WTC11 (cell line): ENCODE results near the gene ZNF322. TPM values are rescaled to one million over a fixed set of nuclear protein-coding genes. Genes with fewer than 3 reads are reported as not detected.
A peak's percentile ranks its signal among the peaks of the same experiment; 100 is the strongest.

ENCODE experiments used
- ATAC-seq: fragments of 200-7000 bp; cut with Tn5 transposase; 2 replicates; pipeline ENCODE4 v1.10.0; 2021; ENCODE audit warnings: mild to moderate bottlenecking, moderate library complexity
- CTCF ChIA-PET: fragments of 300-600 bp; sonication (Branson Sonifier 250); formaldehyde crosslinking; loops from one replicate; lab custom pipeline; 2021; ENCODE audit warnings: antibody characterized with exemption; lab: Charles Lee
- POLR2A ChIA-PET: fragments of 350-600 bp; sonication (Branson Sonifier 250); formaldehyde crosslinking; loops from one replicate; lab custom pipeline; 2021; ENCODE audit warnings: antibody characterized with exemption; lab: Charles Lee
- DNase-seq: peaks from one replicate; pipeline ENCODE4 v3.0.0; 2021; ENCODE audit warnings: low spot score
- H3K27ac Mint-ChIP-seq: 2 replicates; pipeline ENCODE4 v1.8.0; 2021; ENCODE audit warnings: mixed read lengths
- H3K27me3 Mint-ChIP-seq: 2 replicates; pipeline ENCODE4 v1.8.0; 2021; ENCODE audit warnings: low read depth, mild to moderate bottlenecking, moderate library complexity, mixed read lengths
- H3K36me3 Mint-ChIP-seq: 2 replicates; pipeline ENCODE4 v1.8.0; 2021; ENCODE audit warnings: mixed read lengths
- H3K4me1 Mint-ChIP-seq: 2 replicates; pipeline ENCODE4 v1.8.0; 2022; ENCODE audit warnings: mixed read lengths
- H3K4me3 Mint-ChIP-seq: 2 replicates; pipeline ENCODE4 v1.8.0; 2021; ENCODE audit warnings: mild to moderate bottlenecking, moderate library complexity, mixed read lengths
- H3K9me3 Mint-ChIP-seq: 2 replicates; pipeline ENCODE4 v1.8.0; 2021; ENCODE audit warnings: mixed read lengths
- AFF4 ChIP-seq: sonication (generic); formaldehyde crosslinking; IDR thresholded peaks from 2 replicates; pipeline ENCODE4 v1.8.1; 2023; ENCODE audit warnings: mild to moderate bottlenecking, missing genetic modification reagents, borderline replicate concordance
- ATF1 ChIP-seq: sonication (generic); formaldehyde crosslinking; IDR thresholded peaks from 2 replicates; pipeline ENCODE4 v1.8.1; 2023; ENCODE audit warnings: mild to moderate bottlenecking, moderate library complexity, missing genetic modification reagents
- ATF3 ChIP-seq: sonication (generic); formaldehyde crosslinking; conservative IDR thresholded peaks from 2 replicates; pipeline ENCODE4 v1.8.1; 2022; ENCODE audit warnings: mild to moderate bottlenecking, missing genetic modification reagents
- CREB1 ChIP-seq: sonication (generic); formaldehyde crosslinking; IDR thresholded peaks from 2 replicates; pipeline ENCODE4 v1.8.0; 2023; ENCODE audit warnings: mild to moderate bottlenecking, missing genetic modification reagents
- CREM ChIP-seq: sonication (generic); formaldehyde crosslinking; IDR thresholded peaks from 2 replicates; pipeline ENCODE4 v1.8.1; 2022; ENCODE audit warnings: mild to moderate bottlenecking, missing genetic modification reagents, moderate library complexity
- ELF4 ChIP-seq: sonication (generic); formaldehyde crosslinking; IDR thresholded peaks from 2 replicates; pipeline ENCODE4 v1.8.1; 2022; ENCODE audit warnings: low read depth, mild to moderate bottlenecking, moderate library complexity, missing genetic modification reagents
- FOXK1 ChIP-seq: sonication (generic); formaldehyde crosslinking; IDR thresholded peaks from 2 replicates; pipeline ENCODE4 v1.8.0; 2022; ENCODE audit warnings: mild to moderate bottlenecking, moderate library complexity, missing genetic modification reagents
- GABPB1 ChIP-seq: sonication (generic); formaldehyde crosslinking; IDR thresholded peaks from 2 replicates; pipeline ENCODE4 v1.8.1; 2023; ENCODE audit warnings: mild to moderate bottlenecking, missing genetic modification reagents
- KAT7 ChIP-seq: sonication (generic); formaldehyde crosslinking; IDR thresholded peaks from 2 replicates; pipeline ENCODE4 v1.8.1; 2023; ENCODE audit warnings: missing genetic modification reagents, mild to moderate bottlenecking, borderline replicate concordance
- MYBL2 ChIP-seq: sonication (generic); formaldehyde crosslinking; IDR thresholded peaks from 2 replicates; pipeline ENCODE4 v1.8.1; 2023; ENCODE audit warnings: mild to moderate bottlenecking, moderate library complexity, missing genetic modification reagents
- NFATC4 ChIP-seq: fragments of 250-450 bp; sonication (Bioruptor Pico); IDR thresholded peaks from 2 replicates; pipeline ENCODE4 v1.9.0; 2021; ENCODE audit warnings: mild to moderate bottlenecking
- NR1H2 ChIP-seq: sonication (generic); formaldehyde crosslinking; IDR thresholded peaks from 2 replicates; pipeline ENCODE4 v1.9.0; 2021; ENCODE audit warnings: mild to moderate bottlenecking, moderate library complexity, missing genetic modification reagents
- RELA ChIP-seq: sonication (generic); formaldehyde crosslinking; IDR thresholded peaks from 2 replicates; pipeline ENCODE4 v1.8.1; 2022; ENCODE audit warnings: missing genetic modification reagents, mild to moderate bottlenecking, borderline replicate concordance
- RORB ChIP-seq: fragments of 250-450 bp; sonication (Bioruptor Pico); IDR thresholded peaks from 2 replicates; pipeline ENCODE4 v1.9.0; 2021; ENCODE audit warnings: mild to moderate bottlenecking
- STAT6 ChIP-seq: sonication (generic); formaldehyde crosslinking; conservative IDR thresholded peaks from 2 replicates; pipeline ENCODE4 v1.8.1; 2023; ENCODE audit warnings: mild to moderate bottlenecking, low read depth, missing genetic modification reagents, moderate library complexity
- TCF7 ChIP-seq: sonication (generic); formaldehyde crosslinking; IDR thresholded peaks from 2 replicates; pipeline ENCODE4 v1.8.0; 2022; ENCODE audit warnings: mild to moderate bottlenecking, low read depth, missing genetic modification reagents, moderate library complexity
- TEAD1 ChIP-seq: sonication (generic); formaldehyde crosslinking; IDR thresholded peaks from 2 replicates; pipeline ENCODE4 v1.8.0; 2022; ENCODE audit warnings: mild to moderate bottlenecking, missing genetic modification reagents
- TP53 ChIP-seq: sonication (generic); formaldehyde crosslinking; IDR thresholded peaks from 2 replicates; pipeline ENCODE4 v1.8.1; 2023; ENCODE audit warnings: mild to moderate bottlenecking, missing genetic modification reagents
- ZBTB21 ChIP-seq: sonication (generic); formaldehyde crosslinking; IDR thresholded peaks from 2 replicates; pipeline ENCODE4 v1.8.1; 2023; ENCODE audit warnings: mild to moderate bottlenecking, missing genetic modification reagents, borderline replicate concordance
- ZNF121 ChIP-seq: sonication (generic); formaldehyde crosslinking; IDR thresholded peaks from 2 replicates; pipeline ENCODE4 v1.8.0; 2023; ENCODE audit warnings: missing genetic modification reagents
- ZNF219 ChIP-seq: sonication (generic); formaldehyde crosslinking; IDR thresholded peaks from 2 replicates; pipeline ENCODE4 v1.8.0; 2023; ENCODE audit warnings: missing genetic modification reagents, mild to moderate bottlenecking, borderline replicate concordance
- total RNA-seq: library from RNA; stranded (reverse); gene quantifications from 3 replicates; pipeline ENCODE4 v1.2.3, GENCODE V29; 2021
- TF ChIP-seq, protein P1 (sequence below): fragments of 250-450 bp; sonication (Bioruptor Pico); IDR thresholded peaks from 2 replicates; pipeline ENCODE4 v1.9.0; 2021; ENCODE audit warnings: moderate library complexity, mild to moderate bottlenecking, inconsistent platforms, borderline replicate concordance
- TF ChIP-seq, protein P2 (sequence below): fragments of 250-450 bp; sonication (Bioruptor Pico); IDR thresholded peaks from 2 replicates; pipeline ENCODE4 v1.8.0; 2021; ENCODE audit warnings: mild to moderate bottlenecking
- TF ChIP-seq, protein P3 (sequence below): sonication (generic); formaldehyde crosslinking; IDR thresholded peaks from 2 replicates; pipeline ENCODE4 v1.8.0; 2022; ENCODE audit warnings: mild to moderate bottlenecking, missing genetic modification reagents
- TF ChIP-seq, protein P4 (sequence below): sonication (generic); formaldehyde crosslinking; IDR thresholded peaks from 2 replicates; pipeline ENCODE4 v1.8.1; 2022; ENCODE audit warnings: low read depth, mild to moderate bottlenecking, moderate library complexity, missing genetic modification reagents, borderline replicate concordance

The ZNF322 gene
- total RNA-seq, 1 experiment from 2014 or later: 42.9 TPM

DNA sequence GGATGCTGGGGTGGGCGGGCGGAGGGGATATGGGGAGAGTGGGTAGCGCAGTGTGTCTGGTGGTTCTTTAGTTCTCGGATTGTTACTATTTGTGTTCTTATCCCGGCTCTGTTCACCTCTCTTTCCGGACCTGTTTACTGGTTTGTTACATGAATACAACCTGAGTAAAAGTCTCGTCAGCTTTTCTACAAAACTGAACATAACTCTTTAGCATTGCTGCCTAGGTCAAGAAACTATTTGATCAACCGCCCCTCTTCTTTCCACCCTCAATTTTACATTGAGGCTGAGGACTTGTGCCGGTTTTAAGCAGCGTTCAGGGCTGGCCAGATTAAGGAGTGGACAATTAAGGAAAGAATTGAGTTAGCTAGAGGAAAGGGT, 62.2 kb downstream of the ZNF322 start:
- peaks cover 11% of the 10 kb centered on the region for H3K4me1 Mint-ChIP-seq
- H3K36me3 Mint-ChIP-seq: peaks cover 14% of the 10 kb centered on the region
- no peak for DNase-seq
- no peaks in the 10 kb centered on the region for H3K9me3 Mint-ChIP-seq
- no peak for TF ChIP-seq TP53
- TF ChIP-seq, protein P1, sequence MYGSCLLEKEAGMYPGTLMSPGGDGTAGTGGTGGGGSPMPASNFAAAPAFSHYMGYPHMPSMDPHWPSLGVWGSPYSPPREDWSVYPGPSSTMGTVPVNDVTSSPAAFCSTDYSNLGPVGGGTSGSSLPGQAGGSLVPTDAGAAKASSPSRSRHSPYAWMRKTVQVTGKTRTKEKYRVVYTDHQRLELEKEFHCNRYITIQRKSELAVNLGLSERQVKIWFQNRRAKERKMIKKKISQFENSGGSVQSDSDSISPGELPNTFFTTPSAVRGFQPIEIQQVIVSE (CRISPR knock-in tag): no peak
- TF ChIP-seq AFF4 (CRISPR knock-in tag): no peak
- TF ChIP-seq TCF7 (CRISPR knock-in tag): no peak
- TF ChIP-seq TEAD1 (CRISPR knock-in tag): no peak
- TF ChIP-seq NR1H2 (CRISPR knock-in tag): no peak
- TF ChIP-seq ELF4 (CRISPR knock-in tag): no peak
- TF ChIP-seq NFATC4 (CRISPR knock-in tag): no peak
- TF ChIP-seq KAT7 (CRISPR knock-in tag): no peak
- no peak for TF ChIP-seq ATF3 (CRISPR knock-in tag)
- TF ChIP-seq, protein P2, sequence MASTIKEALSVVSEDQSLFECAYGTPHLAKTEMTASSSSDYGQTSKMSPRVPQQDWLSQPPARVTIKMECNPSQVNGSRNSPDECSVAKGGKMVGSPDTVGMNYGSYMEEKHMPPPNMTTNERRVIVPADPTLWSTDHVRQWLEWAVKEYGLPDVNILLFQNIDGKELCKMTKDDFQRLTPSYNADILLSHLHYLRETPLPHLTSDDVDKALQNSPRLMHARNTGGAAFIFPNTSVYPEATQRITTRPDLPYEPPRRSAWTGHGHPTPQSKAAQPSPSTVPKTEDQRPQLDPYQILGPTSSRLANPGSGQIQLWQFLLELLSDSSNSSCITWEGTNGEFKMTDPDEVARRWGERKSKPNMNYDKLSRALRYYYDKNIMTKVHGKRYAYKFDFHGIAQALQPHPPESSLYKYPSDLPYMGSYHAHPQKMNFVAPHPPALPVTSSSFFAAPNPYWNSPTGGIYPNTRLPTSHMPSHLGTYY: no peak
- no peak for TF ChIP-seq CREB1 (CRISPR knock-in tag)
- no peak for TF ChIP-seq RORB (CRISPR knock-in tag)
- no peak for TF ChIP-seq RELA
- no peak for ATAC-seq
- H3K27ac Mint-ChIP-seq: no peak overlapping the region
- H3K27me3 Mint-ChIP-seq: peaks cover 3% of the 10 kb centered on the region; the same call in 1 of the 2 replicates
- no peak overlapping the region for H3K4me3 Mint-ChIP-seq
- ChIA-PET CTCF (no interaction called here), POLR2A (no interaction called here)

DNA sequence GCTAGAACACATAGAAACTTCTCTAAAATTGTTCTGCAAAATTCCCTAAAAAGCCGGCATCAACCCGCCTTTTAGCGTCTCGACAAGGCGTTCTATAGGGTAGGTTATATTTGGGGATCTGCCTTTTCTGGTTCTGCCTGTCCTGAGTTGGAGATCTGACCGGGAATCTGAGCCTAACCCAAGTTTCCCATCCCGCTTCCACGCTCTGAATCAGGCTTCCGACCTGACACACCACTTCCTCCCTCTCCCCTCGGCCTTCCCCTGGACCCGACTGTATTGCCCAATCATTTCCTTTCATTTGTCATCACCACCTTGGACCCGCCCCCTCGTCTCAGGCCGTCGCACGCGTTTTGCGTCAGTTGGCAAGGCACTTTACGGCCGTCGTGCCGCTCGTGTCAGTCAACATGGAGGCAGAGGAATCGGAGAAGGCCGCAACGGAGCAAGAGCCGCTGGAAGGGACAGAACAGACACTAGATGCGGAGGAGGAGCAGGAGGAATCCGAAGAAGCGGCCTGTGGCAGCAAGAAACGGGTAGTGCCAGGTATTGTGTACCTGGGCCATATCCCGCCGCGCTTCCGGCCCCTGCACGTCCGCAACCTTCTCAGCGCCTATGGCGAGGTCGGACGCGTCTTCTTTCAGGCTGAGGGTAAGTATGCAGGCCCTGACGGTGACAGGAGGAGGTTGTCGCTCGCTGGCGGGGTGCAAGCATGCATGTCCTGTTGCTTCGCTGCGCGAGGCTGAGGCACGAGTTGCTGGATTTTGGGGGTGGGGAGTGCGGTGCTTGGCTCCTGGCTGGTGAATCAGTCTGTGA, 62.8 kb downstream of the ZNF322 start, which contains the start of gene ABT1:
TSS of gene ABT1 (plus strand) at position 375 of the 810 bp plus-strand sequence. CDS start at position 405, 30 bp downstream.
- H3K27ac Mint-ChIP-seq: no peak within 1 kb of the TSS
- POLR2A ChIA-PET: interaction anchor here (1.3 kb wide), 1 partner anchor 536 kb away, joined by 4 read pairs; a partner anchor contains a TSS
- TF ChIP-seq STAT6 (CRISPR knock-in tag) (no peak), MYBL2 (0 out of 2 replicates have a peak, but pooled peaks have one; percentile 46), CREM (CRISPR knock-in tag) (peak; percentile 99), FOXK1 (peak; percentile 100), TCF7 (CRISPR knock-in tag) (no peak), ZBTB21 (no peak), GABPB1 (CRISPR knock-in tag) (peak; percentile 89), ATF1 (CRISPR knock-in tag) (peak; percentile 37; the same call in 1 of the 2 replicates), ZNF121 (CRISPR knock-in tag) (peak; percentile 100), ZNF219 (CRISPR knock-in tag) (no peak)
- TF ChIP-seq, protein P3, sequence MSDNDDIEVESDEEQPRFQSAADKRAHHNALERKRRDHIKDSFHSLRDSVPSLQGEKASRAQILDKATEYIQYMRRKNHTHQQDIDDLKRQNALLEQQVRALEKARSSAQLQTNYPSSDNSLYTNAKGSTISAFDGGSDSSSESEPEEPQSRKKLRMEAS (CRISPR knock-in tag): peak; percentile 89
- TF ChIP-seq, protein P4, sequence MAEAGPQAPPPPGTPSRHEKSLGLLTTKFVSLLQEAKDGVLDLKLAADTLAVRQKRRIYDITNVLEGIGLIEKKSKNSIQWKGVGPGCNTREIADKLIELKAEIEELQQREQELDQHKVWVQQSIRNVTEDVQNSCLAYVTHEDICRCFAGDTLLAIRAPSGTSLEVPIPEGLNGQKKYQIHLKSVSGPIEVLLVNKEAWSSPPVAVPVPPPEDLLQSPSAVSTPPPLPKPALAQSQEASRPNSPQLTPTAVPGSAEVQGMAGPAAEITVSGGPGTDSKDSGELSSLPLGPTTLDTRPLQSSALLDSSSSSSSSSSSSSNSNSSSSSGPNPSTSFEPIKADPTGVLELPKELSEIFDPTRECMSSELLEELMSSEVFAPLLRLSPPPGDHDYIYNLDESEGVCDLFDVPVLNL (CRISPR knock-in tag): no peak

More for the DNA sequence above, 62.8 kb downstream of the ZNF322 start, which contains the start of gene ABT1:
- peak; percentile 99 for DNase-seq
- Mint-ChIP-seq H3K4me3 (no peak within 1 kb of the TSS), H3K27me3 (peaks cover 9% of the 10 kb centered on the region; the same call in 1 of the 2 replicates), H3K9me3 (no peaks in the 10 kb centered on the region), H3K36me3 (peaks cover 14% of the 10 kb centered on the region), H3K4me1 (peaks cover 11% of the 10 kb centered on the region)
- CTCF ChIA-PET: interaction anchor here (1.0 to 5.7 kb wide), 4 partner anchors 22 to 530 kb away, joined by 3 to 181 read pairs (median 36); no protein-coding TSS in a partner anchor
- peak; percentile 75 for ATAC-seq
